GM19328 (cell line): ENCODE data around the gene NEAT1.

Source experiments
- ATAC-seq: cut with Tn5 transposase; IDR thresholded peaks from one replicate; pipeline ENCODE4 v1.9.1; 2021; ENCODE audit warnings: mild to moderate bottlenecking, moderate library complexity; ENCODE audit not compliant: unreplicated experiment

The NEAT1 gene

GRCh38 chr11:65422633-65423515 is at the start of gene NEAT1:
NEAT1 (plus strand) TSS chr11:65422798.
- no peak for ATAC-seq

- ATAC-seq = no peak
Measured at GRCh38 chr11:65373839-65374580, 48.6 kb upstream of the NEAT1 start.

GRCh38 chr11:65375012-65375411 is 47.6 kb upstream of the NEAT1 start:
- no peak for ATAC-seq

GRCh38 chr11:65376138-65376713 is 46.4 kb upstream of the NEAT1 start:
- ATAC-seq = no peak

GRCh38 chr11:65377036-65377435 is 45.6 kb upstream of the NEAT1 start:
- ATAC-seq = no peak

- no peak for ATAC-seq
Measured at GRCh38 chr11:65377777-65378176, 44.8 kb upstream of the NEAT1 start.

- ATAC-seq = no peak
Measured at GRCh38 chr11:65378208-65378927, 44.2 kb upstream of the NEAT1 start.

GRCh38 chr11:65378928-65379638 is 43.5 kb upstream of the NEAT1 start:
- no peak for ATAC-seq

- ATAC-seq = no peak
Measured at GRCh38 chr11:65379698-65380459, 42.7 kb upstream of the NEAT1 start.

- no peak for ATAC-seq
Measured at GRCh38 chr11:65380460-65381119, 42.0 kb upstream of the NEAT1 start.

- ATAC-seq = no peak
Measured at GRCh38 chr11:65381716-65382032, 40.9 kb upstream of the NEAT1 start.

- ATAC-seq = peak; percentile 58
Measured at GRCh38 chr11:65382033-65382803, 40.4 kb upstream of the NEAT1 start, which contains the start of gene SLC25A45. SLC25A45 (minus strand) TSS chr11:65382646; CDS start chr11:65381951, 695 bp downstream.

GRCh38 chr11:65382804-65383368 is 39.7 kb upstream of the NEAT1 start:
- ATAC-seq = no peak

- no peak for ATAC-seq
Measured at GRCh38 chr11:65383778-65384177, 38.8 kb upstream of the NEAT1 start.

- ATAC-seq = no peak
Measured at GRCh38 chr11:65384301-65384889, 38.2 kb upstream of the NEAT1 start.

- ATAC-seq = no peak
Measured at GRCh38 chr11:65386307-65387140, 36.1 kb upstream of the NEAT1 start, which contains the start of gene FRMD8. FRMD8 (plus strand) TSS chr11:65386637; CDS start chr11:65387037, 400 bp downstream.

- no peak for ATAC-seq
Measured at GRCh38 chr11:65388731-65389130, 33.9 kb upstream of the NEAT1 start.
